SK-MEL-5 (cell line): Measurements from ENCODE around the gene SLC9C2. TPM values are rescaled to one million over a fixed set of nuclear protein-coding genes. Genes with fewer than 3 reads are reported as not detected.

Source experiments
- total RNA-seq: library from RNA; depleted of rRNA; stranded (reverse); fragments of >200 nt; shearing (Covaris generic); gene quantifications from 2 replicates; pipeline ENCODE4 v1.2.3, GENCODE V29; 2014; rRNA removed

The SLC9C2 gene
- total RNA-seq, 1 experiment from 2014 or later = not detected

Other genes starting within 250 kb of the SLC9C2 start
- gene PRDX6, start 125.7 kb downstream of the SLC9C2 start, total RNA-seq = 214 and 215 TPM in 2 replicates
- gene TEX50, start 32.3 kb upstream of the SLC9C2 start, total RNA-seq = not detected in 2 replicates
- gene ANKRD45, start 66.8 kb upstream of the SLC9C2 start, total RNA-seq = 0.11 TPM in 1 of 2 replicates, not detected in the other
- 12.3 and 15.9 TPM in 2 replicates for gene KLHL20, start 111.9 kb upstream of the SLC9C2 start, total RNA-seq
- gene DARS2, start 221.6 kb upstream of the SLC9C2 start, total RNA-seq = 38.6 and 49.5 TPM in 2 replicates
- gene CENPL, start 221.8 kb upstream of the SLC9C2 start, total RNA-seq = 24.0 and 28.0 TPM in 2 replicates